VCaP (cell line): ENCODE data around the gene GREB1.
A peak's percentile ranks its signal among the peaks of the same experiment; 100 is the strongest.

ENCODE experiments used
- H3K27ac ChIP-seq: fragments of 450-650 bp; 2 replicates; pipeline ENCODE4 v1.5.1; 2017
- TF ChIP-seq, protein P1 (sequence below): fragments of 450-650 bp; conservative IDR thresholded peaks from 2 replicates; pipeline ENCODE4 v1.5.1; 2017; ENCODE audit warnings: mild to moderate bottlenecking, moderate library complexity

The GREB1 gene

GRCh38 chr2:11679486-11680181, 145.8 kb downstream of the GREB1 start:
- no peak overlapping the region for H3K27ac ChIP-seq
- TF ChIP-seq, protein P1, sequence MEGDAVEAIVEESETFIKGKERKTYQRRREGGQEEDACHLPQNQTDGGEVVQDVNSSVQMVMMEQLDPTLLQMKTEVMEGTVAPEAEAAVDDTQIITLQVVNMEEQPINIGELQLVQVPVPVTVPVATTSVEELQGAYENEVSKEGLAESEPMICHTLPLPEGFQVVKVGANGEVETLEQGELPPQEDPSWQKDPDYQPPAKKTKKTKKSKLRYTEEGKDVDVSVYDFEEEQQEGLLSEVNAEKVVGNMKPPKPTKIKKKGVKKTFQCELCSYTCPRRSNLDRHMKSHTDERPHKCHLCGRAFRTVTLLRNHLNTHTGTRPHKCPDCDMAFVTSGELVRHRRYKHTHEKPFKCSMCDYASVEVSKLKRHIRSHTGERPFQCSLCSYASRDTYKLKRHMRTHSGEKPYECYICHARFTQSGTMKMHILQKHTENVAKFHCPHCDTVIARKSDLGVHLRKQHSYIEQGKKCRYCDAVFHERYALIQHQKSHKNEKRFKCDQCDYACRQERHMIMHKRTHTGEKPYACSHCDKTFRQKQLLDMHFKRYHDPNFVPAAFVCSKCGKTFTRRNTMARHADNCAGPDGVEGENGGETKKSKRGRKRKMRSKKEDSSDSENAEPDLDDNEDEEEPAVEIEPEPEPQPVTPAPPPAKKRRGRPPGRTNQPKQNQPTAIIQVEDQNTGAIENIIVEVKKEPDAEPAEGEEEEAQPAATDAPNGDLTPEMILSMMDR = no peak

DNA sequence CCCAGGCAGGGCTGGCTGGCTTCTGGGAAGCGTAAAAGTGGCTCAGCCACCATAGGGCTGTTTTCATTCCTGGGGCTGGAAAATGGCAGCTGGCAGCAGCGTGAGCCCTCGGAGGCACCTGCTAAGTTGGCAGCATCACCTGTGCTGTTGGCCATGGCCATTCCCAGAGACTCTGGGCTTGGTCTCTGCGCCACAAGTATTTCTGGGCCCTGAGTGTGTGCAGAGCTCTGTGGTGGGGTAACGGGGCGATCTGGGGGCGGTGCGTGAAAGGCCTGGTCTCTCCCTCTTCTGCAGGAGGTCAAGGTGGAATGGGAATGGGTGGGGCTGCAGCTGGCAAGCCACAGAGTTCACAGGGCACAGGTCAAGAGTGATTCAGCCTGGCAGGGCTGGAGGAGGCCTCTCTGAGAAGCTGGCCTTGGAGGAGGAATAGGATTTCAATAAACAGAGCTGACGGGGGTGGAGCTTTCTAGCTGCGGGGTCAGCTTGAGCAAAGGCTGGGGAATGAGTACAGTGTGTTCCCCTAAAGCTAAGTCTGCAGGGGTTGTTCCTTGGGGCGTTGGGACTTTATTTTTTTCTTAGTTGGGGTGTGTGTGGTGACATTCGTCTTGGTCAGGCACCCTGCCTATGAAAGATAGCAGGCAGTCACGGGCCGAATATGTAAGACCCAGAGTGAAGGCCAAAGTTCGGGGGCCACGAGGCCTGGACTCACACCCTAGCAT, 146.5 kb downstream of the GREB1 start:
- no peak overlapping the region for H3K27ac ChIP-seq
- TF ChIP-seq, protein P1 = no peak

- TF ChIP-seq, protein P1 = no peak
- peak overlapping the region; percentile 13; the same call in 1 of the 2 replicates for H3K27ac ChIP-seq
These were observed 147.3 kb downstream of the GREB1 start for GRCh38 chr2:11680901-11681721.

DNA sequence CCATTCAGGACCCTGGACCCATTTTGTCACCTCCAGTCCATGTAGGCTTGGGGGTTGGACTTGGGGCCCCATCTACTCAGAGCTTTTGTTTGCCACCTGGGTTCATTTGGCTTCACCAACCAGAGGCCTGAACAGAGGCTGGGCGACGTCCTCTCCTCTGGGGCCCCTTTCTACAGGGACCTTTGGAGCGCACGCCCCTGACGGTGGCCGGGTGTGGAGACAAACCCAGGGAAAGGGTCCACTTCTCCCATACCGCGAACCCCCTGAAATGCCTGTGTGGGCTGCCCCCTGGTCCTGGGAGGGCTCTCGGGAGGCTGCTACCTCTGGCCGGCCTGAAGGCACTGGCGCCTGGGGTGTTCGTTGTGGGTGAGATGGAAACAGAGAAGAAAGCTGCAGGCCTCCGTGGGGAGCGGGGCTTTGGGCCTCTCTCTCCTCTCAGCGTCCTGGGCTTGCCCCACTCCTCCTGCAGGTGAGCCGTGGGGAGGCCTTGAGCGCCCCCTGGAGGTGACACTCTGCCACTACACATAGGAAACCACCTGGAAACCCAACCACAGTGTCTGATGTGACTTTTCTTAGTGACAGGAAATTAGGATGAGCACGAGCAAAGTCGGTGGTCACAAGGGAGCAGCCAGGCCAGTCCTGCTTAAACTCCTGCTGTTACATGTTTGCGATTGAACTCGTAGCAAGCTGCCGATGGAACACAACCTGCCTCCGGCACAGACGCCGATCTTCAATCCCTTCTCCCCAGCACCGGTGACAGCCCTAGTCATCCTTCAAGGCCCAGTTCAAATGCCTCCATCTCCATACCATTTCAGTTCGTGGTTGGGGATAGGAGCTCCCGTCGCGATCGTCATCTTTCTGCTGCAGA, 148.1 kb downstream of the GREB1 start:
- peak overlapping the region; percentile 13; the same call in 1 of the 2 replicates for H3K27ac ChIP-seq
- TF ChIP-seq, protein P1 = peak; percentile 95

GRCh38 chr2:11682590-11682915, 148.7 kb downstream of the GREB1 start:
- no peak overlapping the region; the same call in 1 of the 2 replicates for H3K27ac ChIP-seq

DNA sequence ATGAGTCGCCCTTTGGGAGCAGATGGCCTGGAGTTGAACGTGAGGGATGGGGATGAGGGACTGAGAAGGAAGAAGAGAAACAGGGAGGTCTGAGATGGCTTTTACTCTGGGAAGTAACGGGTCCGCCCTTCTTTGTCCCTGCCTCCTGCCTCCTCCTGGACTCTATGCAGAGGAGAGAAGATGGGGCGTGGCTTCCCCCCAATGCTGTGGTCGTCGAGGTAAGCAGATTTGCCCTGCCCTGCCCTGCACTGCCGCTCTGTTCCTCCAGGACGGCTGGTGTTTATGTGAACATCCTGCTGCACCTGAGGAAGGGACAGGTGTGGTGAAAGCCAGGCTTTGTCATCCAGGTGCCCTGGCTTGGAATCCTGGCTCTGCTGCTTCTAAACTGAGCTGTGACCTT, 149.6 kb downstream of the GREB1 start:
- no peak overlapping the region for H3K27ac ChIP-seq
- TF ChIP-seq, protein P1 = no peak

More at GRCh38 chr2:11682590-11682915, 148.7 kb downstream of the GREB1 start:
- TF ChIP-seq, protein P1 = no peak
